K562 (cell line): ENCODE data around the gene ANKRD33. TPM values are rescaled to one million over a fixed set of nuclear protein-coding genes. Genes with fewer than 3 reads are reported as not detected.

ENCODE experiments used
- ATAC-seq: fragments of 200-7000 bp; cut with Tn5 transposase; 3 replicates; pipeline ENCODE4 v1.9.1; 2020; ENCODE audit warnings: moderate library complexity
- BruUV-seq: library from RNA; stranded (reverse); fragments of 400-500 nt; replicated peaks from 2 replicates; lab custom pipeline; 2021; lab: Mats Ljungman, UMichigan
- CTCF ChIA-PET: fragments of 300-600 bp; formaldehyde crosslinking; extraction: SDS; loops from one replicate; lab custom pipeline; 2021; ENCODE audit warnings: low intra/inter-chr PET ratio; lab: Yijun Ruan, JAX
- POLR2A ChIA-PET: fragments of 300-600, 350-650 bp; sonication (Branson Sonifier 250); formaldehyde crosslinking; extraction: SDS; loops from one replicate; lab custom pipeline; 2021; ENCODE audit warnings: antibody characterized with exemption, inconsistent platforms; lab: Yijun Ruan, JAX
- DNase-seq, 4 experiments: peaks; one replicate each; pipeline versions ENCODE4 v3.0.0 to v3.0.0-alpha.2; 2011 to 2018; ENCODE audit warnings: low spot score in 3 of 4, mixed read lengths in 3 of 4; ENCODE audit errors: extremely low read depth in 1 of 4
- FAIRE-seq: peaks from 2 replicates; lab custom pipeline; 2011; peaks lifted over from hg19 to GRCh38; lab: Jason Lieb, UNC
- H2AFZ ChIP-seq: 2 replicates; pipeline ENCODE4 v1.6.0; 2011; ENCODE audit warnings: low read depth, low read length, control low read depth, inconsistent platforms
- H3K27ac ChIP-seq: fragments of 200-600 bp; 3 replicates; pipeline ENCODE4 v1.8.0; 2011; ENCODE audit warnings: low read depth, mild to moderate bottlenecking, control low read depth, inconsistent platforms, low read length, moderate library complexity, mixed read lengths; ENCODE audit errors: extremely low read depth
- H3K27me3 ChIP-seq, 2 experiments: fragments of 300-600 bp in 1 of 2; 2 replicates in 1 of 2; 3 replicates in 1 of 2; pipeline versions ENCODE4 v1.6.0 to v1.8.0; 2011; ENCODE audit warnings: inconsistent platforms in 2 of 2, low read length in 2 of 2, mild to moderate bottlenecking in 1 of 2, mixed read lengths in 1 of 2, moderate library complexity in 1 of 2; ENCODE audit not compliant: control insufficient read depth in 2 of 2, insufficient read depth in 2 of 2
- H3K36me3 ChIP-seq: fragments of 300-600 bp; 3 replicates; pipeline ENCODE4 v1.8.0; 2011; ENCODE audit warnings: mild to moderate bottlenecking, low read length, inconsistent platforms; ENCODE audit not compliant: control insufficient read depth, insufficient read depth
- H3K4me1 ChIP-seq, 2 experiments: fragments of 200-600 bp in 1 of 2; replicated peaks in 1 of 2; 2 replicates in 1 of 2; 3 replicates in 1 of 2; pipeline versions ENCODE4 v1.5.1 to v1.8.0; 2011; ENCODE audit warnings: inconsistent platforms in 2 of 2, low read length in 2 of 2, mild to moderate bottlenecking in 1 of 2, mixed read lengths in 1 of 2, moderate library complexity in 1 of 2; ENCODE audit not compliant: control insufficient read depth in 2 of 2, insufficient read depth in 2 of 2
- H3K4me2 ChIP-seq: 2 replicates; pipeline ENCODE4 v1.6.1; 2011; ENCODE audit warnings: low read length, control low read depth, inconsistent platforms, mixed read lengths; ENCODE audit not compliant: insufficient read depth
- H3K4me3 ChIP-seq: fragments of 200-600 bp; sonication (generic), shearing (Covaris generic); 2 replicates; pipeline ENCODE4 v1.5.1; 2016; ENCODE audit warnings: control low read depth, inconsistent platforms
- H3K79me2 ChIP-seq: fragments of 200-600 bp; 3 replicates; pipeline ENCODE4 v1.8.0; 2011; ENCODE audit warnings: low read length, inconsistent platforms; ENCODE audit not compliant: control insufficient read depth, insufficient read depth
- H3K9ac ChIP-seq, 2 experiments: 2 replicates each; pipeline versions ENCODE4 v1.6.0 to v1.6.1; 2011; ENCODE audit warnings: low read depth in 2 of 2, low read length in 2 of 2, control low read depth in 1 of 2, inconsistent platforms in 1 of 2, mild to moderate bottlenecking in 1 of 2, mixed read lengths in 1 of 2; ENCODE audit not compliant: insufficient read depth in 1 of 2
- H3K9me1 ChIP-seq: one replicate; pipeline ENCODE4 v1.6.0; 2011; ENCODE audit warnings: inconsistent platforms, mild to moderate bottlenecking, low read length, moderate library complexity; ENCODE audit not compliant: control insufficient read depth, insufficient read depth
- H3K9me3 ChIP-seq: replicated peaks from 2 replicates; pipeline ENCODE4 v1.5.1; 2011; ENCODE audit warnings: low read depth, low read length, inconsistent platforms; ENCODE audit not compliant: control insufficient read depth, insufficient read depth
- H4K20me1 ChIP-seq: replicated peaks from 2 replicates; pipeline ENCODE4 v1.6.1; 2011; ENCODE audit warnings: low read length, inconsistent platforms, mixed read lengths; ENCODE audit not compliant: control insufficient read depth, insufficient read depth
- EHMT2 ChIP-seq: fragments of 450-650 bp; IDR thresholded peaks from 2 replicates; pipeline ENCODE4 v1.6.1; 2018; ENCODE audit warnings: antibody characterized with exemption
- GATAD2B ChIP-seq: fragments of 450-650 bp; IDR thresholded peaks from 2 replicates; pipeline ENCODE4 v1.6.1; 2017; ENCODE audit warnings: mild to moderate bottlenecking, borderline replicate concordance
- HLTF ChIP-seq: fragments of 450-650 bp; IDR thresholded peaks from 2 replicates; pipeline ENCODE4 v1.6.1; 2016
- KLF16 ChIP-seq: IDR thresholded peaks from 2 replicates; pipeline ENCODE4 v1.6.1; 2016; ENCODE audit warnings: antibody characterized with exemption
- NCOA2 ChIP-seq, 2 experiments: fragments of 450-650 bp; IDR thresholded peaks; 2 replicates each; pipeline ENCODE4 v1.6.1; 2018; ENCODE audit warnings: mild to moderate bottlenecking in 2 of 2, moderate library complexity in 1 of 2; ENCODE audit not compliant: partially characterized antibody in 2 of 2
- RBM15 ChIP-seq: fragments of 200-400 bp; formaldehyde crosslinking; IDR thresholded peaks from 2 replicates; pipeline ENCODE4 v1.6.1; 2018; ENCODE audit warnings: mild to moderate bottlenecking, low read length, moderate library complexity; ENCODE audit not compliant: insufficient read depth
- RFX5 ChIP-seq: IDR thresholded peaks from 2 replicates; pipeline ENCODE4 v1.6.1; 2011; ENCODE audit warnings: low read depth, mild to moderate bottlenecking, improper control_type of control experiment, low read length
- SAP30 ChIP-seq: fragments of 200-600 bp; sonication (generic); IDR thresholded peaks from 2 replicates; pipeline ENCODE4 v1.6.1; 2012; ENCODE audit warnings: borderline replicate concordance, low read depth, mild to moderate bottlenecking, moderate library complexity, low read length, control low read depth, inconsistent platforms; ENCODE audit not compliant: insufficient read depth, poor library complexity, severe bottlenecking
- SFPQ ChIP-seq: fragments of 200-400 bp; formaldehyde crosslinking; IDR thresholded peaks from 2 replicates; pipeline ENCODE4 v1.6.1; 2017; ENCODE audit warnings: mild to moderate bottlenecking, low read depth, low read length, moderate library complexity
- SRSF1 ChIP-seq: fragments of 200-400 bp; formaldehyde crosslinking; IDR thresholded peaks from 2 replicates; pipeline ENCODE4 v1.6.1; 2017; ENCODE audit warnings: mild to moderate bottlenecking, low read depth, low read length, moderate library complexity
- STAT5B ChIP-seq: fragments of 250-450 bp; sonication (Bioruptor Pico); IDR thresholded peaks from 2 replicates; pipeline ENCODE4 v1.8.0; 2021; ENCODE audit warnings: mild to moderate bottlenecking, inconsistent platforms
- ZBTB2 ChIP-seq: fragments of 450-650 bp; IDR thresholded peaks from 2 replicates; pipeline ENCODE4 v1.6.1; 2016; ENCODE audit warnings: antibody characterized with exemption
- ZNF12 ChIP-seq: sonication (generic); formaldehyde crosslinking; IDR thresholded peaks from 2 replicates; pipeline ENCODE4 v1.4.0; 2020; ENCODE audit warnings: mild to moderate bottlenecking, missing genetic modification reagents
- ZNF274 ChIP-seq: IDR thresholded peaks from 2 replicates; pipeline ENCODE4 v1.6.1; 2011; ENCODE audit warnings: low read depth, mild to moderate bottlenecking, low read length, moderate library complexity, borderline replicate concordance
- ZNF551 ChIP-seq: fragments of 250-450 bp; sonication (Bioruptor Pico); IDR thresholded peaks from 2 replicates; pipeline ENCODE4 v1.5.0; 2021; ENCODE audit warnings: mild to moderate bottlenecking, moderate library complexity
- WGBS: fragments of 100-300 bp; shearing (Covaris generic); methylation state at CpG from one replicate; pipeline ENCODE4 v1.1.6; 2016; ENCODE audit warnings: low coverage, mixed read lengths; ENCODE audit not compliant: insufficient coverage; ENCODE audit errors: missing lambda C conversion rate; 5-methylcytosine and 5-hydroxymethylcytosine counted together
- in situ Hi-C: fragments of 300-500 bp; cut with MboI; formaldehyde crosslinking; loops from 4 replicates; pipeline ENCODE4 v1.15.0; 2018; ENCODE audit warnings: inconsistent platforms, mixed read lengths
- intact Hi-C: fragments of 100-400 bp; cut with micrococcal nuclease; formaldehyde crosslinking; loops from 2 replicates; pipeline ENCODE4 v1.14.2; 2022
- polyA plus RNA-seq, 8 experiments: library from polyadenylated mRNA; depleted of rRNA in 4 of 8; stranded (reverse) in 5 of 8; unstranded in 3 of 8; fragments of >200 nt; fragmentation: Nextera tagmentation in 2 of 8; fragmentation: Illumina TruSeq in 1 of 8; extraction: Ambion mirVana in 2 of 8; extraction: Trizol in 1 of 8; gene quantifications; 2 replicates each; pipeline versions ENCODE4 v1.2.1 to v1.2.3, GENCODE V29; 2011 to 2014; ENCODE audit warnings: inconsistent platforms in 1 of 8, missing spikeins in 1 of 8
- total RNA-seq, 7 experiments: library from RNA; depleted of rRNA in 6 of 7; stranded (reverse); fragments of >200 nt in 6 of 7; fragmentation: Illumina TruSeq in 2 of 7; extraction: Trizol in 2 of 7; gene quantifications; 2 replicates each; pipeline versions ENCODE4 v1.2.1 to v1.2.3, GENCODE V29; 2011 to 2021; ENCODE audit warnings: low replicate concordance in 1 of 7

Gene ANKRD33
- total and polyA plus RNA-seq, 9 of the 15 experiments (the other 6 are each of a cell fraction or from before 2014, with no cell fraction given): 0.04 to 0.11 (median 0.07) TPM; not detected in 4

DNA sequence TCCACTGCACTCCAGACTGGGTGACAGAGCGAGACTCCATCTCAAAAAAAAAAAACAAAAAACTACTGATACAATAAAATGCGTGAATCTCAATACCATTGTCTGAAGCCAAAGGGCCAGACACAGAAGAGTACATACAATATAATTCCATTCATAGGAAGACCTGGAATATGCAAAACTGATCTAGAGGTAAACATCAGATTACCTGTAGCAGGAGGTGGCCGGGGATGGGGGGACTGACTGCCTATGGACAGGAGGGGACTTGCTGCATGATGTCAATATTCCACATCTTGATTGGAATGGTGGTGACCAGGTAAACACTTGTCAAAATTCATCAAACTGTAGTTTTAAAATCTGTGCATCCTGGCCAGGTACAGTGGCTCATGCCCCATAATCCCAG, 26.9 kb upstream of the ANKRD33 start:
- intact Hi-C loops: no loop called here

More for the DNA sequence above, 26.9 kb upstream of the ANKRD33 start:
- Histone ChIP-seq H3K27ac (no peak overlapping the region), H3K27me3 (peaks cover 39 to 76% of the 10 kb centered on the region in 2 experiments), H3K4me1 (peaks cover 0 to 10% of the 10 kb centered on the region in 2 experiments; a peak in 2 of 5 replicates), H3K79me2 (no peaks in the 10 kb centered on the region), H2AFZ (no peak overlapping the region), H3K4me3 (no peak overlapping the region), H3K9me1 (no peaks in the 10 kb centered on the region), H3K4me2 (no peak overlapping the region), H3K36me3 (no peaks in the 10 kb centered on the region), H4K20me1 (peaks cover 4% of the 10 kb centered on the region; the same call in 1 of the 2 replicates), H3K9me3 (no peaks in the 10 kb centered on the region), H3K9ac (no peak overlapping the region)
- POLR2A ChIA-PET: no interaction called here
- no TSS peak for BruUV-seq
- TF ChIP-seq STAT5B (no peak), RFX5 (no peak), NCOA2 (IDR thresholded peaks at IDR 0.05; ENCODE audit: partially characterized antibody in 2 of 2) (no peak), ZNF551 (CRISPR knock-in tag) (no peak), HLTF (no peak), EHMT2 (no peak), RBM15 (no peak), GATAD2B (no peak), ZNF274 (no peak), KLF16 (no peak), SFPQ (no peak), SRSF1 (no peak), ZNF12 (no peak), SAP30 (no peak), ZBTB2 (no peak)
- in situ Hi-C loops: no loop called here
- no peak for FAIRE-seq
- no peak for DNase-seq
- CTCF ChIA-PET: no interaction called here
- ATAC-seq: no peak
- 2% methylated on average over 3 of the region's 3 CpGs for WGBS
